IMR-90 (cell line): ENCODE measurements around the gene ITK. TPM values are rescaled to one million over a fixed set of nuclear protein-coding genes. Genes with fewer than 3 reads are reported as not detected.

Experiments
- ATAC-seq: fragments of 200-7000 bp; cut with Tn5 transposase; 2 replicates; pipeline ENCODE4 v1.9.1; 2020; ENCODE audit warnings: low read depth, mild to moderate bottlenecking, moderate library complexity
- BruUV-seq: library from RNA; stranded (reverse); fragments of 400-500 nt; replicated peaks from 2 replicates; lab custom pipeline; 2021; lab: Mats Ljungman, UMichigan
- CTCF ChIA-PET: fragments of 300-600 bp; formaldehyde crosslinking; extraction: SDS; loops from one replicate; lab custom pipeline; 2021; ENCODE audit warnings: antibody characterized with exemption; lab: Yijun Ruan, JAX
- POLR2A ChIA-PET: fragments of 300-600 bp; sonication (Branson Sonifier 250); formaldehyde crosslinking; loops from one replicate; lab custom pipeline; 2022; ENCODE audit warnings: antibody characterized with exemption; ENCODE audit not compliant: unreplicated experiment; lab: Charles Lee
- DNase-seq: peaks from one replicate; pipeline ENCODE4 v3.0.0; 2013
- H2AFZ ChIP-seq: replicated peaks from 2 replicates; pipeline ENCODE3; 2013; ENCODE audit warnings: low read length, mild to moderate bottlenecking; ENCODE audit not compliant: poor library complexity
- H2AK5ac ChIP-seq: 2 replicates; pipeline ENCODE4 v1.6.1; 2013; ENCODE audit warnings: low read depth, low read length, inconsistent platforms
- H2AK9ac ChIP-seq: replicated peaks from 2 replicates; pipeline ENCODE3; 2013; ENCODE audit warnings: mild to moderate bottlenecking, low read depth, low read length, moderate library complexity; ENCODE audit not compliant: poor library complexity
- H2BK120ac ChIP-seq: 2 replicates; pipeline ENCODE4 v1.6.1; 2013; ENCODE audit warnings: low read depth, low read length, inconsistent platforms
- H2BK15ac ChIP-seq: 3 replicates; pipeline ENCODE4 v1.6.1; 2013; ENCODE audit warnings: low read depth, low read length, inconsistent platforms
- H2BK20ac ChIP-seq: 2 replicates; pipeline ENCODE4 v1.6.1; 2013; ENCODE audit warnings: low read depth, mild to moderate bottlenecking, inconsistent platforms, low read length, moderate library complexity
- H2BK5ac ChIP-seq: 2 replicates; pipeline ENCODE4 v1.6.1; 2013; ENCODE audit warnings: mild to moderate bottlenecking, low read depth, low read length, inconsistent platforms; ENCODE audit not compliant: poor library complexity, severe bottlenecking
- H3K14ac ChIP-seq: replicated peaks from 2 replicates; pipeline ENCODE4 v1.6.1; 2013; ENCODE audit warnings: low read depth, low read length, inconsistent platforms
- H3K18ac ChIP-seq: 2 replicates; pipeline ENCODE4 v1.6.1; 2013; ENCODE audit warnings: low read depth, low read length, control low read depth
- H3K23ac ChIP-seq: 2 replicates; pipeline ENCODE4 v1.6.1; 2013; ENCODE audit warnings: low read depth, low read length, inconsistent platforms
- H3K27ac ChIP-seq: 2 replicates; pipeline ENCODE4 v1.5.1; 2013; ENCODE audit warnings: mild to moderate bottlenecking, control low read depth, low read length; ENCODE audit not compliant: insufficient read depth
- H3K27me3 ChIP-seq: 2 replicates; pipeline ENCODE4 v1.6.1; 2013; ENCODE audit warnings: low read length; ENCODE audit not compliant: control insufficient read depth, insufficient read depth
- H3K36me3 ChIP-seq: 2 replicates; pipeline ENCODE4 v1.6.1; 2013; ENCODE audit warnings: low read length, mixed read lengths; ENCODE audit not compliant: control insufficient read depth, insufficient read depth
- H3K4ac ChIP-seq: 2 replicates; pipeline ENCODE4 v1.6.1; 2013; ENCODE audit warnings: low read depth, low read length, inconsistent platforms
- H3K4me1 ChIP-seq: 2 replicates; pipeline ENCODE4 v1.6.1; 2013; ENCODE audit warnings: low read length, mixed read lengths; ENCODE audit not compliant: control insufficient read depth, insufficient read depth
- H3K4me2 ChIP-seq: 2 replicates; pipeline ENCODE4 v1.6.1; 2013; ENCODE audit warnings: low read depth, mild to moderate bottlenecking, control low read depth, low read length, moderate library complexity
- H3K4me3 ChIP-seq: 2 replicates; pipeline ENCODE4 v1.5.1; 2013; ENCODE audit warnings: low read depth, mild to moderate bottlenecking, control low read depth, low read length, moderate library complexity; ENCODE audit not compliant: insufficient read depth
- H3K56ac ChIP-seq: 2 replicates; pipeline ENCODE4 v1.6.1; 2013; ENCODE audit warnings: low read length, inconsistent platforms; ENCODE audit not compliant: insufficient read depth; ENCODE audit errors: extremely low read depth
- H3K79me1 ChIP-seq, 2 experiments: 2 replicates each; pipeline ENCODE4 v1.6.1; 2013; ENCODE audit warnings: low read length in 2 of 2, inconsistent platforms in 1 of 2, low read depth in 1 of 2
- H3K9ac ChIP-seq: 2 replicates; pipeline ENCODE4 v1.6.1; 2013; ENCODE audit warnings: low read depth, low read length, control low read depth
- H3K9me1 ChIP-seq: 2 replicates; pipeline ENCODE4 v1.6.1; 2013; ENCODE audit warnings: low read length, inconsistent platforms; ENCODE audit not compliant: insufficient read depth
- H3K9me3 ChIP-seq: 2 replicates; pipeline ENCODE4 v1.6.1; 2013; ENCODE audit warnings: low read length; ENCODE audit not compliant: control insufficient read depth, insufficient read depth
- H4K20me1 ChIP-seq: 2 replicates; pipeline ENCODE4 v1.6.1; 2013; ENCODE audit warnings: low read length, inconsistent platforms; ENCODE audit not compliant: insufficient read depth
- H4K5ac ChIP-seq: 2 replicates; pipeline ENCODE4 v1.6.1; 2013; ENCODE audit warnings: mild to moderate bottlenecking, low read depth, low read length, control low read depth
- H4K8ac ChIP-seq, 2 experiments: 2 replicates each; pipeline ENCODE4 v1.6.1; 2013; ENCODE audit warnings: low read depth in 2 of 2, low read length in 2 of 2, control low read depth in 1 of 2, inconsistent platforms in 1 of 2
- H4K91ac ChIP-seq: 2 replicates; pipeline ENCODE4 v1.6.1; 2013; ENCODE audit warnings: low read depth, low read length, inconsistent platforms; ENCODE audit not compliant: insufficient read depth
- BHLHE40 ChIP-seq: fragments of 150-350 bp; IDR thresholded peaks from 2 replicates; pipeline ENCODE4 v1.6.1; 2016; ENCODE audit warnings: mild to moderate bottlenecking, low read depth, low read length
- CTCF ChIP-seq: conservative IDR thresholded peaks from 2 replicates; pipeline ENCODE4 v1.5.1; 2012; ENCODE audit warnings: mild to moderate bottlenecking, low read depth, low read length, improper control_type of control experiment
- FOS ChIP-seq: fragments of 150-350 bp; IDR thresholded peaks from 2 replicates; pipeline ENCODE4 v1.6.1; 2016; ENCODE audit warnings: low read depth, low read length
- MAZ ChIP-seq: IDR thresholded peaks from 2 replicates; pipeline ENCODE4 v1.6.1; 2012; ENCODE audit warnings: low read depth, mild to moderate bottlenecking, low read length, improper control_type of control experiment, moderate library complexity, borderline replicate concordance
- MXI1 ChIP-seq: IDR thresholded peaks from 2 replicates; pipeline ENCODE4 v1.6.1; 2012; ENCODE audit warnings: low read depth, mild to moderate bottlenecking, low read length, moderate library complexity, borderline replicate concordance
- NFE2L2 ChIP-seq: fragments of 150-350 bp; IDR thresholded peaks from 2 replicates; pipeline ENCODE4 v1.6.1; 2016; ENCODE audit warnings: low read depth, mild to moderate bottlenecking, low read length
- POLR2A ChIP-seq: IDR thresholded peaks from 2 replicates; pipeline ENCODE4 v1.6.1; 2012; ENCODE audit warnings: mild to moderate bottlenecking, low read depth, low read length
- RCOR1 ChIP-seq: IDR thresholded peaks from 2 replicates; pipeline ENCODE4 v1.6.1; 2012; ENCODE audit warnings: mild to moderate bottlenecking, low read length, improper control_type of control experiment; ENCODE audit not compliant: insufficient replicate concordance
- RFX5 ChIP-seq: IDR thresholded peaks from 2 replicates; pipeline ENCODE4 v1.8.0; 2012; ENCODE audit warnings: low read depth, mild to moderate bottlenecking, low read length, moderate library complexity
- SMC3 ChIP-seq: fragments of 150-350 bp; IDR thresholded peaks from 2 replicates; pipeline ENCODE4 v1.6.1; 2016; ENCODE audit warnings: low read depth, mild to moderate bottlenecking, antibody characterized with exemption, low read length, moderate library complexity
- USF2 ChIP-seq: fragments of 150-350 bp; IDR thresholded peaks from 2 replicates; pipeline ENCODE4 v1.6.1; 2017; ENCODE audit warnings: mild to moderate bottlenecking, antibody characterized with exemption, low read length, low read depth
- WGBS, 2 experiments: methylation state at CpG; one replicate each; pipeline versions ENCODE4 v1.1.5 to v1.1.7; 2013; ENCODE audit warnings: missing lambda C conversion rate in 2 of 2; ENCODE audit not compliant: insufficient read length in 1 of 2; ENCODE audit errors: extremely low coverage in 2 of 2; 5-methylcytosine and 5-hydroxymethylcytosine counted together
- dilution Hi-C: fragments of 300-500 bp; cut with HindIII; formaldehyde crosslinking; loops from one replicate; pipeline ENCODE4 v1.14.3; 2018; ENCODE audit warnings: low sequenced_read_pairs; ENCODE audit not compliant: unreplicated experiment
- in situ Hi-C: fragments of 300-500 bp; cut with MboI; formaldehyde crosslinking; loops from 3 replicates; pipeline ENCODE4 v1.14.3; 2019; ENCODE audit warnings: low sequenced_read_pairs, inconsistent platforms, mixed read lengths
- intact Hi-C: fragments of 100-400 bp; cut with micrococcal nuclease; formaldehyde crosslinking; loops from 2 replicates; pipeline ENCODE4 v1.10.0; 2022
- polyA plus RNA-seq, 3 experiments: library from polyadenylated mRNA; depleted of rRNA; stranded (reverse); fragments of >200 nt; gene quantifications; 2 replicates each; pipeline ENCODE4 v1.2.3, GENCODE V29; 2012; ENCODE audit warnings: low replicate concordance in 1 of 3
- total RNA-seq: library from RNA; depleted of rRNA; stranded (reverse); fragments of >200 nt; gene quantifications from 2 replicates; pipeline ENCODE4 v1.2.3, GENCODE V29; 2012

Gene ITK
- total and polyA plus RNA-seq, 2 of the 4 experiments (the other 2 are of a cell fraction): not detected

- Histone ChIP-seq H3K23ac (no peak overlapping the region), H4K8ac (no peak overlapping the region), H2BK120ac (no peak overlapping the region), H4K20me1 (no peaks in the 10 kb centered on the region), H2AK9ac (no peak overlapping the region), H4K5ac (no peak overlapping the region), H2BK20ac (no peak overlapping the region), H3K4me1 (peaks cover 4% of the 10 kb centered on the region; the same call in 1 of the 2 replicates), H3K56ac (no peak overlapping the region), H3K9me3 (no peaks in the 10 kb centered on the region), H4K91ac (no peak overlapping the region), H3K14ac (no peak overlapping the region), H3K18ac (no peak overlapping the region), H3K4me3 (no peak overlapping the region), H3K4ac (no peak overlapping the region), H2AK5ac (no peak overlapping the region), H2BK15ac (no peak overlapping the region), H2AFZ (no peak overlapping the region), H3K4me2 (no peak overlapping the region), H3K27ac (no peak overlapping the region), H3K36me3 (peaks cover 2% of the 10 kb centered on the region), H3K27me3 (peaks cover 1% of the 10 kb centered on the region; the same call in 1 of the 2 replicates), H2BK5ac (no peak overlapping the region), H3K79me1 (no peaks in the 10 kb centered on the region), H3K9me1 (peaks cover 12% of the 10 kb centered on the region; the same call in 1 of the 2 replicates), H3K9ac (no peak overlapping the region)
- no peak for TF ChIP-seq POLR2A
- TF ChIP-seq MXI1: no peak
- TF ChIP-seq RCOR1: no peak
- no peak for TF ChIP-seq FOS
- no peak for TF ChIP-seq RFX5
- no peak for TF ChIP-seq BHLHE40
- TF ChIP-seq USF2: no peak
- no peak for TF ChIP-seq CTCF
- no peak for TF ChIP-seq MAZ
- TF ChIP-seq NFE2L2: no peak
- no peak for TF ChIP-seq SMC3
- intact Hi-C loops (no loop called here), in situ Hi-C loops (no loop called here), dilution Hi-C loops (no loop called here)
- 90% methylated on average over 3 of the region's 9 CpGs; no CpG with 5 or more reads in 1 of the 2 experiments for WGBS, 2 experiments
- ChIA-PET POLR2A (no interaction called here), CTCF (no interaction called here)
- ATAC-seq (no peak), DNase-seq (no peak)
- BruUV-seq: no TSS peak
These were observed 108.7 kb downstream of the ITK start for GRCh38 chr5:157289164-157289819.
